ENCODE measurements around the gene NDUFAB1. TPM values are rescaled to one million over a fixed set of nuclear protein-coding genes. Genes with fewer than 3 reads are reported as not detected.
A peak's percentile ranks its signal among the peaks of the same experiment; 100 is the strongest.

Gene NDUFAB1
- polyA plus RNA-seq (2013), result 59.8 TPM

- peaks cover 0 to 15% (median 13%) of the 10 kb centered on the region in 4 experiments for H3K4me1 ChIP-seq (ENCODE audit: control extremely low read depth in 1 of 4, control insufficient read depth in 4 of 4, insufficient read depth in 4 of 4, low read length in 3 of 4)
- no peaks in the 10 kb centered on the region for H3K9me3 ChIP-seq (ENCODE audit: control extremely low read depth in 1 of 5, control insufficient read depth in 4 of 5, insufficient read depth in 2 of 5, low read depth in 1 of 5, low read length in 4 of 5)
- H3K4me3 ChIP-seq (ENCODE audit: control insufficient read depth in 1 of 7, extremely low read depth in 1 of 7, insufficient read depth in 4 of 7, low read depth in 2 of 7, low read length in 6 of 7), result peak within 1 kb of the TSS; percentile 68 to 100 (median 92)
- POLR2A ChIA-PET, result interaction anchor here (0.9 kb wide), 1 partner anchor 38 kb away, joined by 3 read pairs; the partner anchor contains the start of gene UBFD1
- DNase-seq, result peak; percentile 85 to 93 (median 93)
- H3K27ac ChIP-seq (ENCODE audit: insufficient read depth in 1 of 2, low read depth in 1 of 2, low read length in 2 of 2, poor library complexity in 1 of 2, severe bottlenecking in 2 of 2), result peak within 1 kb of the TSS; percentile 80 to 93
- CTCF ChIA-PET, result interaction anchor here (0.7 to 1.7 kb wide), 13 partner anchors 9 to 79 kb away, joined by 3 to 5 read pairs (median 3); partner anchors contain the start of gene UBFD1
- peaks cover 6 to 30% (median 21%) of the 10 kb centered on the region in 4 experiments for H3K36me3 ChIP-seq (ENCODE audit: control insufficient read depth in 4 of 4, insufficient read depth in 4 of 4, low read length in 3 of 4)
- under 1% methylated on average over 60 of the region's 67 CpGs for WGBS (ENCODE audit: insufficient coverage)
- H3K27me3 ChIP-seq (replicated peaks in 2 of 5; ENCODE audit: control insufficient read depth in 4 of 5, insufficient read depth in 5 of 5, low read length in 4 of 5), result no peaks in the 10 kb centered on the region
Observed at GRCh38 chr16:23595951-23596720, at the start of gene NDUFAB1. NDUFAB1 (minus strand) TSS chr16:23596316; CDS start chr16:23596290, 26 bp downstream.

- H3K4me1 ChIP-seq (ENCODE audit: control extremely low read depth in 1 of 4, control insufficient read depth in 4 of 4, insufficient read depth in 4 of 4, low read length in 3 of 4), result peaks cover 2 to 24% (median 19%) of the 10 kb centered on the region in 4 experiments
- peaks cover 3 to 25% (median 14%) of the 10 kb centered on the region in 4 experiments for H3K36me3 ChIP-seq (ENCODE audit: control insufficient read depth in 4 of 4, insufficient read depth in 4 of 4, low read length in 3 of 4)
- ChIA-PET POLR2A (no interaction called here), CTCF (no interaction called here)
- 85% methylated on average over 8 of the region's 14 CpGs for WGBS (ENCODE audit: insufficient coverage)
- H3K9me3 ChIP-seq (ENCODE audit: control extremely low read depth in 1 of 5, control insufficient read depth in 4 of 5, insufficient read depth in 2 of 5, low read depth in 1 of 5, low read length in 4 of 5), result no peaks in the 10 kb centered on the region
- H3K27me3 ChIP-seq (replicated peaks in 2 of 5; ENCODE audit: control insufficient read depth in 4 of 5, insufficient read depth in 5 of 5, low read length in 4 of 5), result no peaks in the 10 kb centered on the region
- H3K27ac ChIP-seq (ENCODE audit: insufficient read depth in 1 of 2, low read depth in 1 of 2, low read length in 2 of 2, poor library complexity in 1 of 2, severe bottlenecking in 2 of 2), result peak overlapping the region; percentile 83 to 97
- peak overlapping the region; percentile 92 to 100 (median 98) for H3K4me3 ChIP-seq (ENCODE audit: control insufficient read depth in 1 of 7, extremely low read depth in 1 of 7, insufficient read depth in 4 of 7, low read depth in 2 of 7, low read length in 6 of 7)
- DNase-seq, result peak in 1 of 3 donors; percentile 2
Observed at GRCh38 chr16:23642246-23642774, 46.2 kb upstream of the NDUFAB1 start.

- Histone ChIP-seq H3K4me1 (ENCODE audit: control extremely low read depth in 1 of 4, control insufficient read depth in 4 of 4, insufficient read depth in 4 of 4, low read length in 3 of 4) (peaks cover 2 to 24% (median 19%) of the 10 kb centered on the region in 4 experiments), H3K27ac (ENCODE audit: insufficient read depth in 1 of 2, low read depth in 1 of 2, low read length in 2 of 2, poor library complexity in 1 of 2, severe bottlenecking in 2 of 2) (peak within 1 kb of the TSS; percentile 83 to 97), H3K4me3 (ENCODE audit: control insufficient read depth in 1 of 7, extremely low read depth in 1 of 7, insufficient read depth in 4 of 7, low read depth in 2 of 7, low read length in 6 of 7) (peak within 1 kb of the TSS; percentile 92 to 100 (median 98)), H3K36me3 (ENCODE audit: control insufficient read depth in 4 of 4, insufficient read depth in 4 of 4, low read length in 3 of 4) (peaks cover 3 to 27% (median 11%) of the 10 kb centered on the region in 4 experiments), H3K27me3 (replicated peaks in 2 of 5; ENCODE audit: control insufficient read depth in 4 of 5, insufficient read depth in 5 of 5, low read length in 4 of 5) (no peaks in the 10 kb centered on the region), H3K9me3 (ENCODE audit: control extremely low read depth in 1 of 5, control insufficient read depth in 4 of 5, insufficient read depth in 2 of 5, low read depth in 1 of 5, low read length in 4 of 5) (no peaks in the 10 kb centered on the region)
- peak; percentile 86 to 90 (median 89) for DNase-seq
- WGBS (ENCODE audit: insufficient coverage), result 1% methylated on average over 48 of the region's 64 CpGs
- POLR2A ChIA-PET, result no interaction called here
- CTCF ChIA-PET, result no interaction called here
Observed at GRCh38 chr16:23640931-23641765, 45.0 kb upstream of the NDUFAB1 start, which contains the start of the genes DCTN5 and PALB2. DCTN5 (plus strand) TSS chr16:23641466; CDS start chr16:23641543, 77 bp downstream. PALB2 (minus strand) TSS chr16:23641310; CDS start chr16:23641157, 153 bp downstream.

- H3K27ac ChIP-seq (ENCODE audit: insufficient read depth in 1 of 2, low read depth in 1 of 2, low read length in 2 of 2, poor library complexity in 1 of 2, severe bottlenecking in 2 of 2), result peak overlapping the region; percentile 54 to 97
- H3K36me3 ChIP-seq (ENCODE audit: control insufficient read depth in 4 of 4, insufficient read depth in 4 of 4, low read length in 3 of 4), result peaks cover under 1 to 28% (median 12%) of the 10 kb centered on the region in 4 experiments
- WGBS (ENCODE audit: insufficient coverage), result 0% methylated on average over 1 of the region's 8 CpGs
- POLR2A ChIA-PET, result no interaction called here
- no peak for DNase-seq
- CTCF ChIA-PET, result no interaction called here
- H3K27me3 ChIP-seq (replicated peaks in 2 of 5; ENCODE audit: control insufficient read depth in 4 of 5, insufficient read depth in 5 of 5, low read length in 4 of 5), result no peaks in the 10 kb centered on the region
- H3K4me3 ChIP-seq (ENCODE audit: control insufficient read depth in 1 of 7, extremely low read depth in 1 of 7, insufficient read depth in 4 of 7, low read depth in 2 of 7, low read length in 6 of 7), result peak overlapping the region; percentile 92 to 100 (median 98)
- peaks cover 2 to 24% (median 19%) of the 10 kb centered on the region in 4 experiments for H3K4me1 ChIP-seq (ENCODE audit: control extremely low read depth in 1 of 4, control insufficient read depth in 4 of 4, insufficient read depth in 4 of 4, low read length in 3 of 4)
- no peaks in the 10 kb centered on the region for H3K9me3 ChIP-seq (ENCODE audit: control extremely low read depth in 1 of 5, control insufficient read depth in 4 of 5, insufficient read depth in 2 of 5, low read depth in 1 of 5, low read length in 4 of 5)
Observed at GRCh38 chr16:23640615-23640930, 44.5 kb upstream of the NDUFAB1 start.

GRCh38 chr16:23635958-23636357 lies 39.8 kb upstream of the NDUFAB1 start:
- ChIA-PET POLR2A (no interaction called here), CTCF (no interaction called here)
- peak in 1 of 3 donors; percentile 10 for DNase-seq
- Histone ChIP-seq H3K4me3 (ENCODE audit: control insufficient read depth in 1 of 7, extremely low read depth in 1 of 7, insufficient read depth in 4 of 7, low read depth in 2 of 7, low read length in 6 of 7) (no peak overlapping the region), H3K27ac (ENCODE audit: insufficient read depth in 1 of 2, low read depth in 1 of 2, low read length in 2 of 2, poor library complexity in 1 of 2, severe bottlenecking in 2 of 2) (no peak overlapping the region), H3K27me3 (replicated peaks in 2 of 5; ENCODE audit: control insufficient read depth in 4 of 5, insufficient read depth in 5 of 5, low read length in 4 of 5) (no peaks in the 10 kb centered on the region), H3K9me3 (ENCODE audit: control extremely low read depth in 1 of 5, control insufficient read depth in 4 of 5, insufficient read depth in 2 of 5, low read depth in 1 of 5, low read length in 4 of 5) (no peaks in the 10 kb centered on the region), H3K36me3 (ENCODE audit: control insufficient read depth in 4 of 4, insufficient read depth in 4 of 4, low read length in 3 of 4) (peaks cover 5 to 51% (median 26%) of the 10 kb centered on the region in 4 experiments), H3K4me1 (ENCODE audit: control extremely low read depth in 1 of 4, control insufficient read depth in 4 of 4, insufficient read depth in 4 of 4, low read length in 3 of 4) (peaks cover 2 to 14% (median 10%) of the 10 kb centered on the region in 4 experiments)

GRCh38 chr16:23634461-23635036 lies 38.4 kb upstream of the NDUFAB1 start:
- H3K27ac ChIP-seq (ENCODE audit: insufficient read depth in 1 of 2, low read depth in 1 of 2, low read length in 2 of 2, poor library complexity in 1 of 2, severe bottlenecking in 2 of 2), result no peak overlapping the region
- no peak overlapping the region for H3K4me3 ChIP-seq (ENCODE audit: control insufficient read depth in 1 of 7, extremely low read depth in 1 of 7, insufficient read depth in 4 of 7, low read depth in 2 of 7, low read length in 6 of 7)
- H3K36me3 ChIP-seq (ENCODE audit: control insufficient read depth in 4 of 4, insufficient read depth in 4 of 4, low read length in 3 of 4), result peaks cover 7 to 59% (median 31%) of the 10 kb centered on the region in 4 experiments
- ChIA-PET POLR2A (no interaction called here), CTCF (interaction anchor here (1.8 kb wide), 1 partner anchor 37 kb away, joined by 5 read pairs; no protein-coding TSS in a partner anchor)
- peaks cover 0 to under 1% (median 0%) of the 10 kb centered on the region in 4 experiments for H3K4me1 ChIP-seq (ENCODE audit: control extremely low read depth in 1 of 4, control insufficient read depth in 4 of 4, insufficient read depth in 4 of 4, low read length in 3 of 4)
- 93% methylated on average over 3 of the region's 4 CpGs for WGBS (ENCODE audit: insufficient coverage)
- no peak for DNase-seq
- no peaks in the 10 kb centered on the region for H3K27me3 ChIP-seq (replicated peaks in 2 of 5; ENCODE audit: control insufficient read depth in 4 of 5, insufficient read depth in 5 of 5, low read length in 4 of 5)
- no peaks in the 10 kb centered on the region for H3K9me3 ChIP-seq (ENCODE audit: control extremely low read depth in 1 of 5, control insufficient read depth in 4 of 5, insufficient read depth in 2 of 5, low read depth in 1 of 5, low read length in 4 of 5)
